GM23338 (cell line): ENCODE data around the gene PTPRE. TPM values are rescaled to one million over a fixed set of nuclear protein-coding genes. Genes with fewer than 3 reads are reported as not detected.

Source experiments
- ATAC-seq: fragments of 200-7000 bp; cut with Tn5 transposase; 3 replicates; pipeline ENCODE4 v1.9.1; 2020
- DNase-seq: peaks from one replicate; pipeline ENCODE4 v3.0.0-alpha.2; 2015; ENCODE audit warnings: low spot score
- H2AFZ ChIP-seq: fragments of 200-600 bp; sonication (generic); 2 replicates; pipeline ENCODE4 v1.8.0; 2016; ENCODE audit warnings: antibody characterized with exemption, mild to moderate bottlenecking, moderate library complexity
- H3F3A ChIP-seq: fragments of 200-600 bp; sonication (generic); replicated peaks from 2 replicates; pipeline ENCODE4 v1.8.0; 2017; ENCODE audit warnings: antibody characterized with exemption, mixed run types, low read depth
- H3K27ac ChIP-seq: fragments of 200-600 bp; sonication (generic); 2 replicates; pipeline ENCODE4 v1.6.1; 2016; ENCODE audit warnings: low read depth
- H3K27me3 ChIP-seq: fragments of 200-600 bp; sonication (generic); 2 replicates; pipeline ENCODE4 v1.8.0; 2016; ENCODE audit warnings: mild to moderate bottlenecking, mixed run types, moderate library complexity; ENCODE audit not compliant: insufficient read depth
- H3K36me3 ChIP-seq: fragments of 200-600 bp; sonication (generic); 2 replicates; pipeline ENCODE4 v1.8.0; 2016; ENCODE audit warnings: mild to moderate bottlenecking; ENCODE audit not compliant: insufficient read depth
- H3K4me1 ChIP-seq: fragments of 200-600 bp; sonication (generic); 2 replicates; pipeline ENCODE4 v1.8.0; 2016; ENCODE audit warnings: mild to moderate bottlenecking, moderate library complexity; ENCODE audit not compliant: insufficient read depth
- H3K4me2 ChIP-seq: fragments of 200-600 bp; sonication (generic); 2 replicates; pipeline ENCODE4 v1.7.1; 2017; ENCODE audit warnings: mixed run types
- H3K4me3 ChIP-seq: fragments of 200-600 bp; sonication (generic); 2 replicates; pipeline ENCODE4 v1.6.1; 2016; ENCODE audit warnings: mixed run types
- H3K79me2 ChIP-seq: fragments of 200-600 bp; sonication (generic); replicated peaks from 2 replicates; pipeline ENCODE4 v1.8.0; 2017; ENCODE audit warnings: mild to moderate bottlenecking; ENCODE audit not compliant: insufficient read depth
- H3K9me2 ChIP-seq: fragments of 200-600 bp; sonication (generic); 2 replicates; pipeline ENCODE4 v1.8.0; 2017; ENCODE audit not compliant: insufficient read depth
- H4K20me1 ChIP-seq: fragments of 200-600 bp; sonication (generic); replicated peaks from 2 replicates; pipeline ENCODE4 v1.8.0; 2017; ENCODE audit warnings: mild to moderate bottlenecking; ENCODE audit not compliant: insufficient read depth
- H3K27ac Mint-ChIP-seq: 2 replicates; pipeline ENCODE4 v1.8.0; 2020; ENCODE audit warnings: inconsistent platforms, mild to moderate bottlenecking, moderate library complexity, mixed read lengths
- H3K27me3 Mint-ChIP-seq: 3 replicates; pipeline ENCODE4 v1.8.0; 2022; ENCODE audit warnings: low read depth, mild to moderate bottlenecking, moderate library complexity, mixed read lengths, inconsistent platforms; ENCODE audit not compliant: insufficient read depth, poor library complexity
- H3K36me3 Mint-ChIP-seq: 3 replicates; pipeline ENCODE4 v1.8.0; 2021; ENCODE audit warnings: low read depth, mild to moderate bottlenecking, inconsistent platforms, moderate library complexity, mixed read lengths
- H3K4me1 Mint-ChIP-seq: 3 replicates; pipeline ENCODE4 v1.8.0; 2020; ENCODE audit warnings: mild to moderate bottlenecking, inconsistent platforms, mixed read lengths
- H3K4me3 Mint-ChIP-seq: 3 replicates; pipeline ENCODE4 v1.8.0; 2021; ENCODE audit warnings: moderate library complexity, mild to moderate bottlenecking, inconsistent platforms, mixed read lengths
- H3K9me3 Mint-ChIP-seq: 3 replicates; pipeline ENCODE4 v1.8.0; 2020; ENCODE audit warnings: moderate library complexity, mild to moderate bottlenecking, inconsistent platforms, mixed read lengths
- CTCF ChIP-seq, 2 experiments: fragments of 200-600 bp in 1 of 2; sonication (generic) in 1 of 2; conservative IDR thresholded peaks; 2 replicates each; pipeline versions ENCODE4 v1.5.1 to v1.6.1; 2016 to 2017; ENCODE audit warnings: antibody characterized with exemption in 2 of 2, low read depth in 2 of 2, mild to moderate bottlenecking in 2 of 2, moderate library complexity in 1 of 2
- EZH2 ChIP-seq: fragments of 200-600 bp; sonication (generic); IDR thresholded peaks from one replicate; pipeline ENCODE4 v1.8.0; 2017; ENCODE audit warnings: antibody characterized with exemption, mild to moderate bottlenecking, low read depth; ENCODE audit not compliant: unreplicated experiment
- EZH2phosphoT487 ChIP-seq: fragments of 200-600 bp; sonication (generic); IDR thresholded peaks from one replicate; pipeline ENCODE4 v1.8.1; 2018; ENCODE audit warnings: antibody characterized with exemption; ENCODE audit not compliant: unreplicated experiment
- JUNB ChIP-seq: IDR thresholded peaks from one replicate; pipeline ENCODE4 v1.6.1; 2016; ENCODE audit warnings: antibody characterized with exemption; ENCODE audit not compliant: unreplicated experiment
- NANOG ChIP-seq: IDR thresholded peaks from 2 replicates; pipeline ENCODE4 v1.6.1; 2016; ENCODE audit warnings: antibody characterized with exemption, borderline replicate concordance
- POLR2AphosphoS5 ChIP-seq: IDR thresholded peaks from 2 replicates; pipeline ENCODE4 v1.6.1; 2016; ENCODE audit warnings: antibody characterized with exemption, low read depth
- STAT1 ChIP-seq: IDR thresholded peaks from one replicate; pipeline ENCODE4 v1.6.1; 2016; ENCODE audit warnings: antibody characterized with exemption; ENCODE audit not compliant: unreplicated experiment
- ZNF114 ChIP-seq: fragments of 250-450 bp; sonication (Bioruptor Pico); IDR thresholded peaks from 2 replicates; pipeline ENCODE4 v1.5.0; 2020; ENCODE audit warnings: mild to moderate bottlenecking, moderate library complexity
- polyA plus RNA-seq: library from polyadenylated mRNA; unstranded; fragments of >200 nt; fragmentation: Nextera tagmentation; extraction: Ambion mirVana; gene quantifications from 2 replicates; pipeline ENCODE4 v1.2.1, GENCODE V29; 2016
- total RNA-seq: library from RNA; depleted of rRNA; stranded (reverse); fragments of >200 nt; shearing (Covaris generic); gene quantifications from 2 replicates; pipeline ENCODE4 v1.2.3, GENCODE V29; 2014
- TF ChIP-seq, protein P1 (sequence below): IDR thresholded peaks from 2 replicates; pipeline ENCODE4 v1.6.1; 2016; ENCODE audit warnings: antibody characterized with exemption
- TF ChIP-seq, protein P2 (sequence below): IDR thresholded peaks from one replicate; pipeline ENCODE4 v1.6.1; 2018; ENCODE audit warnings: antibody characterized with exemption; ENCODE audit not compliant: unreplicated experiment

The PTPRE gene
- total and polyA plus RNA-seq, 2 experiments from 2014 or later = 0.34 to 0.42 TPM

- TF ChIP-seq CTCF (conservative IDR thresholded peaks at IDR 0.05; ENCODE audit: low read depth in 2 of 2) (no peak), STAT1 (no peak), JUNB (no peak), EZH2 (no peak), NANOG (no peak), ZNF114 (CRISPR knock-in tag) (no peak), POLR2AphosphoS5 (no peak)
- TF ChIP-seq, protein P1, sequence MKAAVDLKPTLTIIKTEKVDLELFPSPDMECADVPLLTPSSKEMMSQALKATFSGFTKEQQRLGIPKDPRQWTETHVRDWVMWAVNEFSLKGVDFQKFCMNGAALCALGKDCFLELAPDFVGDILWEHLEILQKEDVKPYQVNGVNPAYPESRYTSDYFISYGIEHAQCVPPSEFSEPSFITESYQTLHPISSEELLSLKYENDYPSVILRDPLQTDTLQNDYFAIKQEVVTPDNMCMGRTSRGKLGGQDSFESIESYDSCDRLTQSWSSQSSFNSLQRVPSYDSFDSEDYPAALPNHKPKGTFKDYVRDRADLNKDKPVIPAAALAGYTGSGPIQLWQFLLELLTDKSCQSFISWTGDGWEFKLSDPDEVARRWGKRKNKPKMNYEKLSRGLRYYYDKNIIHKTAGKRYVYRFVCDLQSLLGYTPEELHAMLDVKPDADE = no peak
- TF ChIP-seq, protein P2, sequence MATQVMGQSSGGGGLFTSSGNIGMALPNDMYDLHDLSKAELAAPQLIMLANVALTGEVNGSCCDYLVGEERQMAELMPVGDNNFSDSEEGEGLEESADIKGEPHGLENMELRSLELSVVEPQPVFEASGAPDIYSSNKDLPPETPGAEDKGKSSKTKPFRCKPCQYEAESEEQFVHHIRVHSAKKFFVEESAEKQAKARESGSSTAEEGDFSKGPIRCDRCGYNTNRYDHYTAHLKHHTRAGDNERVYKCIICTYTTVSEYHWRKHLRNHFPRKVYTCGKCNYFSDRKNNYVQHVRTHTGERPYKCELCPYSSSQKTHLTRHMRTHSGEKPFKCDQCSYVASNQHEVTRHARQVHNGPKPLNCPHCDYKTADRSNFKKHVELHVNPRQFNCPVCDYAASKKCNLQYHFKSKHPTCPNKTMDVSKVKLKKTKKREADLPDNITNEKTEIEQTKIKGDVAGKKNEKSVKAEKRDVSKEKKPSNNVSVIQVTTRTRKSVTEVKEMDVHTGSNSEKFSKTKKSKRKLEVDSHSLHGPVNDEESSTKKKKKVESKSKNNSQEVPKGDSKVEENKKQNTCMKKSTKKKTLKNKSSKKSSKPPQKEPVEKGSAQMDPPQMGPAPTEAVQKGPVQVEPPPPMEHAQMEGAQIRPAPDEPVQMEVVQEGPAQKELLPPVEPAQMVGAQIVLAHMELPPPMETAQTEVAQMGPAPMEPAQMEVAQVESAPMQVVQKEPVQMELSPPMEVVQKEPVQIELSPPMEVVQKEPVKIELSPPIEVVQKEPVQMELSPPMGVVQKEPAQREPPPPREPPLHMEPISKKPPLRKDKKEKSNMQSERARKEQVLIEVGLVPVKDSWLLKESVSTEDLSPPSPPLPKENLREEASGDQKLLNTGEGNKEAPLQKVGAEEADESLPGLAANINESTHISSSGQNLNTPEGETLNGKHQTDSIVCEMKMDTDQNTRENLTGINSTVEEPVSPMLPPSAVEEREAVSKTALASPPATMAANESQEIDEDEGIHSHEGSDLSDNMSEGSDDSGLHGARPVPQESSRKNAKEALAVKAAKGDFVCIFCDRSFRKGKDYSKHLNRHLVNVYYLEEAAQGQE = no peak
These were observed 121.8 kb downstream of the PTPRE start (continued) for GRCh38 chr10:128028508-128029289.

DNA sequence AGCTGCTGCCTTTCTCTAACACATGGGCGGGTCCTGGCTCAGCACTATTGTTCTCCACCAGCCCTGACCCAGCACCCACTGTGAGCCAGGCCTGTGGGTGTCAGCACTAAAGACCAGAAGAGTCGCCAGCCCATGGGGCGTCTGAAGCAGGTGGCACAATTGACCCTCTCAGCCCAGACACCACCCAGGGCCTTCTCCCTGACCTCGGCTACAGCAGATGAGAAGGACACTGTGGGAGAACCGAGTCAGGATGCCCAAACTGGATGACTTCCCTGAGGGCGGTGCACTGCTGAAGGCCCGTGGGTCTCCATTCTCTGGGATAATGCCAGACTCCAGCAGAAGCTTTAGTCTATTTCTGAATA is 122.4 kb downstream of the PTPRE start:
- H3K4me3 Mint-ChIP-seq = no peak overlapping the region
- Histone ChIP-seq H3K27me3 (no peaks in the 10 kb centered on the region), H3K27ac (no peak overlapping the region), H3K36me3 (no peaks in the 10 kb centered on the region), H3K79me2 (no peaks in the 10 kb centered on the region), H3K9me2 (no peaks in the 10 kb centered on the region), H3K4me3 (no peak overlapping the region), H2AFZ (no peak overlapping the region), H3K4me1 (no peaks in the 10 kb centered on the region), H4K20me1 (no peaks in the 10 kb centered on the region), H3K4me2 (no peak overlapping the region), H3F3A (no peaks in the 10 kb centered on the region)
- ATAC-seq (no peak), DNase-seq (no peak)
- peaks cover 6% of the 10 kb centered on the region for H3K27me3 Mint-ChIP-seq
- H3K36me3 Mint-ChIP-seq = no peaks in the 10 kb centered on the region
- TF ChIP-seq EZH2phosphoT487 (no peak), ZNF114 (CRISPR knock-in tag) (no peak)
- H3K27ac Mint-ChIP-seq = no peak overlapping the region
- H3K9me3 Mint-ChIP-seq = no peaks in the 10 kb centered on the region
- H3K4me1 Mint-ChIP-seq = no peaks in the 10 kb centered on the region; the same call in 2 of the 3 replicates
